Measurements from ENCODE around the gene GCAT. TPM values are rescaled to one million over a fixed set of nuclear protein-coding genes. Genes with fewer than 3 reads are reported as not detected.

The GCAT gene
- total and polyA plus RNA-seq, 2 of the 4 experiments (the other 2 are of a cell fraction), result 20.6 to 32.3 TPM

GRCh38 chr22:37782340-37783168 is 25.2 kb upstream of the GCAT start (continued):
- TF ChIP-seq RAD21 (IDR thresholded peaks at IDR 0.05; ENCODE audit: low read length), result no peak
- no peak for TF ChIP-seq RCOR1 (IDR thresholded peaks at IDR 0.05; ENCODE audit: insufficient replicate concordance, low read length)

- Histone ChIP-seq H3K36me3 (ENCODE audit: control insufficient read depth, insufficient read depth, low read length) (no peaks in the 10 kb centered on the region), H3K4me3 (ENCODE audit: insufficient read depth, low read depth, low read length) (no peak overlapping the region), H3K4me2 (ENCODE audit: low read depth, low read length) (no peak overlapping the region), H2AK5ac (ENCODE audit: low read depth, low read length) (no peak overlapping the region), H3K4ac (ENCODE audit: low read depth, low read length) (no peak overlapping the region), H4K5ac (ENCODE audit: low read depth, low read length) (no peak overlapping the region), H3K56ac (ENCODE audit: extremely low read depth, insufficient read depth, low read length) (no peak overlapping the region), H3K9me3 (ENCODE audit: control insufficient read depth, insufficient read depth, low read length) (no peaks in the 10 kb centered on the region), H2BK120ac (ENCODE audit: low read depth, low read length) (no peak overlapping the region), H3K9me1 (ENCODE audit: insufficient read depth, low read length) (peaks cover 10% of the 10 kb centered on the region; the same call in 1 of the 2 replicates), H2AK9ac (replicated peaks; ENCODE audit: low read depth, low read length, poor library complexity) (no peak overlapping the region), H4K91ac (ENCODE audit: insufficient read depth, low read depth, low read length) (no peak overlapping the region), H2BK5ac (ENCODE audit: low read depth, low read length, poor library complexity, severe bottlenecking) (no peak overlapping the region), H3K23ac (ENCODE audit: low read depth, low read length) (no peak overlapping the region), H3K14ac (replicated peaks; ENCODE audit: low read depth, low read length) (no peak overlapping the region), H4K8ac (ENCODE audit: low read depth in 2 of 2, low read length in 2 of 2) (no peak overlapping the region), H3K4me1 (ENCODE audit: control insufficient read depth, insufficient read depth, low read length) (peaks cover 5% of the 10 kb centered on the region; the same call in 1 of the 2 replicates), H2AFZ (replicated peaks; ENCODE audit: low read length, poor library complexity) (no peak overlapping the region), H3K27ac (ENCODE audit: insufficient read depth, low read length) (no peak overlapping the region), H2BK20ac (ENCODE audit: low read depth, low read length) (no peak overlapping the region; the same call in 1 of the 2 replicates), H3K79me1 (ENCODE audit: low read depth in 1 of 2, low read length in 2 of 2) (peaks cover 0 to 3% of the 10 kb centered on the region in 2 experiments; a peak in 1 of 4 replicates), H3K18ac (ENCODE audit: low read depth, low read length) (no peak overlapping the region), H3K9ac (ENCODE audit: low read depth, low read length) (no peak overlapping the region), H2BK15ac (ENCODE audit: low read depth, low read length) (no peak overlapping the region), H3K27me3 (ENCODE audit: control insufficient read depth, insufficient read depth, low read length) (no peaks in the 10 kb centered on the region), H4K20me1 (ENCODE audit: insufficient read depth, low read length) (no peaks in the 10 kb centered on the region)
- WGBS, 2 experiments (ENCODE audit: extremely low coverage in 2 of 2, insufficient read length in 1 of 2), result 64% methylated on average over 4 of the region's 11 CpGs; no CpG with 5 or more reads in 1 of the 2 experiments
- no peak for TF ChIP-seq ELK1 (IDR thresholded peaks at IDR 0.05; ENCODE audit: borderline replicate concordance, low read depth, low read length)
- TF ChIP-seq NFE2L2 (IDR thresholded peaks at IDR 0.05; ENCODE audit: low read depth, low read length), result no peak
- TF ChIP-seq MXI1 (IDR thresholded peaks at IDR 0.05; ENCODE audit: borderline replicate concordance, low read depth, low read length), result no peak
- DNase-seq (no peak), ATAC-seq (ENCODE audit: low read depth) (no peak)
- in situ Hi-C loops (cut with MboI; ENCODE audit: low sequenced_read_pairs) (no loop called here), intact Hi-C loops (cut with micrococcal nuclease) (no loop called here), dilution Hi-C loops (cut with HindIII; ENCODE audit: low sequenced_read_pairs, unreplicated experiment) (no loop called here)
- CTCF ChIA-PET, result no interaction called here
- POLR2A ChIA-PET (ENCODE audit: unreplicated experiment), result interaction anchor here (0.5 kb wide), 1 partner anchor 205 kb away, joined by 3 read pairs; the partner anchor contains the start of gene LGALS2
- no TSS peak for BruUV-seq (replicated peaks)
Observed at GRCh38 chr22:37784829-37785495, 22.8 kb upstream of the GCAT start.

Data from IMR-90 (cell line).